T-helper 2 cell treated with Interferon-gamma antibody and Interleukin-4, amounts not matched to agents 100 ng/mL and 5 ng/mL, for 36 hours (primary cell): ENCODE data around the gene PARD3B. TPM values are rescaled to one million over a fixed set of nuclear protein-coding genes. Genes with fewer than 3 reads are reported as not detected.

Experiments used
- intact Hi-C: fragments of 100-400 bp; cut with micrococcal nuclease; formaldehyde crosslinking; loops from one replicate; pipeline ENCODE4 v1.15.1; 2023
- total RNA-seq: library from RNA; stranded (reverse); gene quantifications from 2 replicates; pipeline ENCODE4 v1.2.3, GENCODE V29; 2022

The PARD3B gene
- total RNA-seq, 1 donor from 2014 or later: 1.7 TPM

- intact Hi-C loops: no loop called here
Measured at GRCh38 chr2:204834716-204835384, 289.6 kb downstream of the PARD3B start.

DNA sequence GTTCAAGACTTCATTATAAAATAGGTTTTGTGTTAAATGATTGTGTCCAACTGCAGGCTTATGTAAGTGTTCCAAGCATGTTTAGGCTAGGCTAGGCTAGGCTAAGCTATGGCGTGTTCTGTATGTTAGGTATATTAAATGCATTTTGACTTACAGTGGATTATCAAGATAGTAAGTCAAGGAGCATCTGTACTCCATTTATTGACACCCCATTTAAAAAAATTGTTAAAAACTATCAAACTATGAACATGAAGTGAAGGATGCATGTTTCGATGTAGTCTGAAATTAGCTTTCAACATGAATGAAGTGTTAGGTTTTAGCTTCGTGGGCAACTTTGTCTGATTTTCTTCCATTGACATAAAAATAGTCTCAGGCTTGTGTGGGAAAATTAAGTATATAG is 290.5 kb downstream of the PARD3B start:
- intact Hi-C loops: no loop called here

- intact Hi-C loops: no loop called here
Measured at GRCh38 chr2:204840504-204840903, 295.2 kb downstream of the PARD3B start.

GRCh38 chr2:204842068-204842467 is 296.8 kb downstream of the PARD3B start:
- intact Hi-C loops: no loop called here

GRCh38 chr2:204842661-204843485 is 297.6 kb downstream of the PARD3B start:
- intact Hi-C loops: no loop called here

GRCh38 chr2:204846471-204846870 is 301.2 kb downstream of the PARD3B start:
- intact Hi-C loops: no loop called here

- intact Hi-C loops: no loop called here
Measured at GRCh38 chr2:204849892-204850291, 304.6 kb downstream of the PARD3B start.

DNA sequence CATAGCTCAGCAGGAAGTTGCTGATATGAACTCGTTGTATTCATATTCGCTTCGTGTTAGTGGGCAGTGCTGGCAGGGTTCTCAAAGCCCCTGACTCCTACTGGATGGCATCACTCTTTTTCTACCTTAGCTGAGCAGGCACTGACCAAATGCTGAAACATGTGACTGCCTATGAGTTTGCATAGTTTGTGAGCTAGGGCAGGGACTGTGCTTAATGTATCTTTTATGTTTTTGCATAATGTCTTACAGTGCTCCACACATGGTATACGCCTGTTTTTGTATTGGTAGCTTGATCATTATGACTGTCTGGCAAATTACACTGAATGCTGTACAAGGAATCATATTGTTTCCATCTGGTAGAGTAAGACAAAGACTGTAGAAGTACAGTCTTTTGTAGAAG is 305.3 kb downstream of the PARD3B start:
- intact Hi-C loops: no loop called here

DNA sequence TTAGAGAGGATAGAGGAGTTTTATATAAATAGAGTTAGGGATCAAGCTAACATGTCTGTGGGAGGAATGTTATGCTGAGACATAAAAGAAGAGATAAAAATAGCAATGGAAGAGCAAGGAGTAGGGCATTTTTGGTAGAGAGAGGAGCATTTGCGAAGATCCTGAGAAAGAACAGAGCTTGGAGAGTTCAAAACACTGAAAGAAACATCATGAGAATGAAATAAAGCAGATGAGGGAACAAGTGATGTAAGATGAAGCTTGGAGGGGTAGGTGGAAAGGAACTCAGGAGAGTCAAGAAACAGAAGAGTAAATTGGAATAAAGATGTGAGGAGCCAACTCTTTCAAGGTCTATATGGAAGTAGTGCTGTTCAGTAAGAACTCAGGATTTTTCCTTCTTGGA is 308.6 kb downstream of the PARD3B start:
- intact Hi-C loops: no loop called here

DNA sequence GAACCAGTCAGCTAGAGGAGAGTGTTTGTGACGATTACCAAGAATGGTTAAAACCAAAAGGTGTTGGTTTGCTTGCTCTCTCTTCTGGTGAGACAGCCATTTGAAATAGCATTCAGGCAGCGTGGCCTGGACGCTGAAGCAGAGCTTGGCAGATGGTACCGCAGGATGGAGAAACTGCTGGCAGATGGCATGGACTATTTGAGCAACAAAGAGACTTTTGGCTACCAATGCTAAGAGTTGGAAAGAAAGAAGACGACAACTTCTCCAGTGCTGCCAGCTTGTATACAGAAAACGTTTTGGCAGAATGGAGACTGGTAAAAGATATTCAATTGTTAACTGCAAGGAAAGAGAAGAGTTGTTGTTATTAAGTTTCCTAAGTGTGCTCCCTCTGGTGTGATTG is 315.0 kb downstream of the PARD3B start:
- intact Hi-C loops: no loop called here

- intact Hi-C loops: no loop called here
Measured at GRCh38 chr2:204862809-204863208, 317.5 kb downstream of the PARD3B start.

DNA sequence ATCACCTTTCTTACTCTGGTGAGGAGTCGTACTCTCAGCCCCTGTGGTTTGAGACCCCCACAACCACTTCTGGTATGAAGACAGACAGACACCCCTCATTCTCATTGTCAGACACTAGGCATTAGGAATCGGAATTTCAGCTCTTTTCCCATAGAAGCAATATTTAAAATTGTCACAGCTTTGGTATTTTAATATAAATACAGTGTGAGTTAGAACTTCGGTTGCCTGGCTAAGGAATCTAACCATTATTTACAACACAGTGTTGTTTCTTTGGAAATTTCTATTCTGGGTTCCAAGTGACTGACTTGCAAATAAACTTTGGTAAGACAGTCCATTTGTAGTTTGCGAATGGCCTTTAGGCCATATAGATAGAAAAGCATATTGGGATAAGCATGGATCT is 318.1 kb downstream of the PARD3B start:
- intact Hi-C loops: no loop called here

DNA sequence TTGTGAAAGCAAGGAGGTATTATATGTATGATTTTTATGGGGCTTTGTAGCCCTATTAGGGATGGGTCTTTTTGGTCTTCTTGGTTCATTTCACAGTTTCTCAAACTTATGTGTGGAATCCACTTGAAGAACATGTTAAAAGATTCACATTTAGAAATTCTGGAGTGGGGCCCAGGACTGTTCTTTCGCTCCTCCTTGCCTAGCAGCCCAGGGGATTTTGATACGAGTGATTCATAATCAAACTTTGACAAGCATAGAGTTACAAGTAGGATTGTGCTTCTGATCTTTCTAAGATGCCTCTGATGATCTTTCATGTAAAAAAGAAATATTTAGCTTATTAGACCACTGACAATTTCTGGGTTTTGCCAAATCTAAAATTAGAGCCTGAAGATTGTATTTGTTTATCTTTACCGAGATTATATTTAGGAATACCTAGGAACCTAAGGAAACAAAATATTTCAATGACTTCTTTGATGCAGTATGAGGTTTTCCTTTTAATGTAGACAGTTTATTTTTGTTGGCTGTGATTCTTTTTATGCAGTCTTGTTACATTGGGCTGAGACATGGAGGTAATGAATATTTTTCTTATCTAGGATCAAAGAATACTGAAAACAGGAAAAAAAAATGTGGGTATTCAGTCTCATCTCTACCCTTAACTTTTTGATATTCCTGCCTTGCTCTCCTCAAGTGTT is 324.0 kb downstream of the PARD3B start:
- intact Hi-C loops: no loop called here

- intact Hi-C loops: loop anchor here (5.0 kb wide), 1 partner anchor 157 kb away; no protein-coding TSS in a partner anchor
Measured at GRCh38 chr2:204870053-204870452, 324.8 kb downstream of the PARD3B start.

DNA sequence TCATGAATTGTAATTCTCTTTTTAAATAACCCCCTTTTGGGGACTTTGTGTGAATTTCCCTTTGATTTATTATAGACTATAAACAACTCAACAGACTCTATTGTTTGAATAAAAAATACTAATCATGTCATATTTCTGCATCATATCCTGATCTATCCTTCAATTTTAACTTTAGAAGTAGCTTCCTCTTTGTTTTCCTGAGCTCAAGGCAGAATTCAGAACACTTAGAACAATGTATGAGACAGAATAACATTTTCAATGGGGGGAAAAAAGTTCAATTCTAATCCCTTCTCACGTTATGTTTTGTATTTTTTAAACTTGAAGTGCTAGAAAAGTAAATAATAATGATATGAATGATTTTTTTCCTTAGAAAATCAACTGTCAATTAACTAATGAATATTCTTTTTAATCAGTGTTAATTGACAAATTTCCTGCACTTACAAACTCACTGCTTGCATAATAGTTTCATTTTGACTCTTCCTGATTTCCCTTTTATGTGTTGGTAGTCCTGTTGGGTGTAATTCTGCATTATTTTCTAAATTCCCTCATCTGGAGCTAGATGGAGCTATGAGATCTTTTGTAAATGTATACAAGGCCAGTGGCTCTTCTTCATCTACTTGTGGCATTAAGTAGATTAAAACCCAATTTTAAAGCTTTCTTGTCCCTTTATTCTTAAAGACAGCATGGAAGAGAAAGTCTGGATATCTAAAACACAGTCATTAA is 326.1 kb downstream of the PARD3B start:
- intact Hi-C loops: loop anchor here (1.0 to 5.0 kb wide), 3 partner anchors 156 to 809 kb away; no protein-coding TSS in a partner anchor

DNA sequence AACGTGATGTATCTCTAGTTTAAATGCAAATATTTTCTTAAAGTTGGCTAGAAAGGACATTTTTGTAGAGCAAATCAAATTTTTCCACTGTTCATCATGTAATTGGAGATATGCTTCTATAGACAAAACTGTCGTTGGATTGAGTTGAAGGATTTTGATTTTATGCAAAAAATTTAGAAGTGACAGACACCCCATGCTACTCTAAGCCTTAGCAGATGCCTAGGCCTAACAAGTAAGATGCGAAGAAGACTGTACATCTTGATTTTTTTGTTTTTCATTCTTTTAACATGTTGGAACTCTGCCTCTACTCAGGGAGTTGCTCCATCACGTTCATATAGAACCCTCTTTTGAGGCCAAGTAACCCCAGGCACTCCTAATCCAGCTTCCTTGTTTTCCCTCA is 331.0 kb downstream of the PARD3B start:
- intact Hi-C loops: no loop called here

DNA sequence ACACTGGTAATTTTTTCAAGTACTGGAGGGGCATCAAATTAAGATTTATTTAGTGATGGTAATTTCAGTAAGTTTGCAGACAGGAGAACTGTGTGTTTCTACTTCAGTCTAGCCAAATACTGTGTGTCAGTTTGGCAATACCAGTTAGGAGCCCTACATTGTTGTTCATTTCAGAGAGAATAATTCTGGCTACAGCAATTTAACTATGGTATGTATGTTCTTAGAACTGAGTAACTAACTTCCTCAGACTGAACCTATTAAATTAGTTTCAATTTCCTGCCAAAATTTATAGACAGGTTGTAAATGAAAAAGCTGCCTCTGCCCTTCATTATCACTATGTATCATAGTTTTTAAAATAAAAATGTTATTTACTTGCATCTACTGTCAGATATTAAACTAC is 332.4 kb downstream of the PARD3B start:
- intact Hi-C loops: no loop called here

GRCh38 chr2:204880928-204881327 is 335.7 kb downstream of the PARD3B start:
- intact Hi-C loops: loop anchor here (1.0 to 5.0 kb wide), 4 partner anchors 67 to 774 kb away; no protein-coding TSS in a partner anchor

DNA sequence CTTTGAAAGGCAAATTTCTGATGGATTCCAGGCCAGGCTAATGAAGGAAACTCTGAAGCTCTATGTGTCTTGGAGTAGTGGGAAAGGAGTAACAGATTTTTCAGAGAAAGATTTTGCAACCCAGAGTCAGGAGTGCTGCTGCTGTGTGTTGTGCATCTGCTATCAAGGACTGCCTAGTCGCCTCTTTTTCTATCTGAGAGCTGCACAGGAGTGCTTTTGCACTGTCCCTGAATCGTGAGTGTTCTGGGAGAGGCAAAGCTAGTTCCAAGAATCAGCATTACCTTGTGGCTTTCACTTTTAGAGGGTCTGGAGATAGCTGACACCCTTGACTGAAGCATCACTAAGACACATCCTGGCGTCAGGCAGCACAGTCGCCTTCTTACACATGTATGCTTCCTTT is 336.4 kb downstream of the PARD3B start:
- intact Hi-C loops: loop anchor here (1.0 to 5.0 kb wide), 5 partner anchors 11 to 774 kb away; no protein-coding TSS in a partner anchor

- intact Hi-C loops: no loop called here
Measured at GRCh38 chr2:204885747-204886146, 340.5 kb downstream of the PARD3B start.

GRCh38 chr2:204886713-204887112 is 341.4 kb downstream of the PARD3B start:
- intact Hi-C loops: no loop called here
